Left hindlimb (tissue), 1 donor: ENCODE results near the gene ASNS.
A peak's percentile ranks its signal among the peaks of the same experiment; 100 is the strongest.

ENCODE experiments used
- DNase-seq: peaks from one replicate; pipeline ENCODE4 v3.0.0-alpha.2; 2018

Gene ASNS

DNA sequence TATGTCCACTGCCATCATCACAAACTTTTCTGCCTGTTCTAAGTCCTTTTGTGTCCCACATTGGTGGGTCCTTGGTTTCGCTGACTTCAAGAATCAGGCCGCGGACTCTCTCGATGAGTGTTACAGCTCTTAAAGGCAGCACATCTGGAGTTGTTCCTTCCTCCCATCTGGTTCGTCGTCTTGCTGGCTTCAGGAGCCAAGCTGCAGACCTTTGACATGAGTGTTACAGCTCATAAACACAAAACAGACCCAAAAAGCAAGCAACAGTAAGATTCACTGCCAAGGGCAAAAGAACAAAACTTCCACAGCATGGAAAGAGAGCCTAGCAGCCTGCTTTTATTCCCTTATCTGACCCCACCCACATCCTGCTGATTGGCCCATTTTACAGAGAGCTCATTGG, 30.2 kb downstream of the ASNS start:
- DNase-seq: no peak

GRCh38 chr7:97835296-97836138, 36.7 kb downstream of the ASNS start:
- DNase-seq: peak; percentile 42

- no peak for DNase-seq
Measured at GRCh38 chr7:97819161-97819560, 53.0 kb downstream of the ASNS start.

DNA sequence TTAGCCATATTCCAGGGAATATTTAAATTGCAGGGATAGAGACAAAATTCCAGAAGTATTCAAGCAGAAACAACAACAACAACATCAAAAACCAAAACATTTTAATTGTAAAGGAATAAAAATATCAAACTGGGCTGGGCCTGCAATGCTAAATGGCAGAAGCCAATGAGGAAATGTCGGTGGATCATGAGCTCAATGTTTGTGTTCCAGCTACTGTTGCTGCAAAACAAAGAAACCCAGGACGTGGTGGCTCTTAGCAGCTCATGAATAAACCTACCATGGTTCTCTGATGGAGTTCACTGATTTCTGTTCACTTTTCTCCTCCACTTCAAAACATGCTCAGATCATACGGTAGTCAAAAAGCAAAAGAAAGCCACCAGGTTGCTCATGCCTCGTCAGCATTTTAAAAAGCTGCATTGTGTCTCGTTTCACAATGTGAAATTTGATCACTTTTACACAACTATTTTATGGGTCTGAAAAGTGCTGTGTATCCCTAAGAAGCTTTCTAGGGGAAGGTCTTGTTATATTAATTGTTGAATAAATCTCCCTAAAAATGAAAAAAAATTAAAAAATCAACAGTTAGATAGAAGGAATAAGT, 54.0 kb downstream of the ASNS start:
- no peak for DNase-seq
